Kidney epithelial cell (primary cell): ENCODE results near the gene NDUFAF5. TPM values are rescaled to one million over a fixed set of nuclear protein-coding genes. Genes with fewer than 3 reads are reported as not detected.
A peak's percentile ranks its signal among the peaks of the same experiment; 100 is the strongest.
"Not testable (repeated sequence)": the region's sequence is repeated elsewhere in the genome, so short reads cannot be mapped to it uniquely, and the experiment has no call there.

ENCODE experiments used
- DNase-seq: peaks from one replicate; pipeline ENCODE4 v3.0.0-alpha.2; 2010; ENCODE audit warnings: low read depth
- H3K27me3 ChIP-seq: 2 replicates; pipeline ENCODE4 v1.6.0; 2011; ENCODE audit warnings: low read length; ENCODE audit not compliant: control insufficient read depth, insufficient read depth
- H3K36me3 ChIP-seq: 2 replicates; pipeline ENCODE4 v1.5.1; 2011; ENCODE audit warnings: low read length; ENCODE audit not compliant: control insufficient read depth, insufficient read depth
- H3K4me3 ChIP-seq: 2 replicates; pipeline ENCODE4 v1.5.1; 2011; ENCODE audit warnings: low read depth, mild to moderate bottlenecking, control low read depth, low read length
- CTCF ChIP-seq: IDR thresholded peaks from 2 replicates; pipeline ENCODE4 v1.5.1; 2011; ENCODE audit warnings: mild to moderate bottlenecking, moderate library complexity, low read length, control low read depth, inconsistent platforms; ENCODE audit not compliant: insufficient read depth, poor library complexity, severe bottlenecking
- total RNA-seq: library from RNA; depleted of rRNA; stranded (reverse); fragments of >200 nt; gene quantifications from 2 replicates; pipeline ENCODE4 v1.2.3, GENCODE V29; 2015

The NDUFAF5 gene
- total RNA-seq, result 17.5 and 46.8 TPM in 2 replicates

- TF ChIP-seq CTCF, result no peak
- DNase-seq, result peak; percentile 88
- H3K4me3 ChIP-seq, result peak within 1 kb of the TSS; percentile 97
- H3K36me3 ChIP-seq, result peaks cover 2% of the 10 kb centered on the region
- H3K27me3 ChIP-seq, result no peaks in the 10 kb centered on the region
Measured at GRCh38 chr20:13784893-13785715, at the start of gene NDUFAF5, which contains the start of gene ESF1. Gene NDUFAF5, plus strand, starts transcription at chr20:13785028. Its CDS starts 41 bp downstream, at chr20:13785069. Gene ESF1, minus strand, starts transcription at chr20:13784919. Its CDS starts 1,779 bp downstream, at chr20:13783140.

- TF ChIP-seq CTCF, result no peak
- H3K4me3 ChIP-seq, result no peak overlapping the region
- no peak for DNase-seq
- H3K27me3 ChIP-seq, result no peaks in the 10 kb centered on the region
- H3K36me3 ChIP-seq, result peaks cover 2% of the 10 kb centered on the region
Measured at GRCh38 chr20:13735826-13736225, 49.0 kb upstream of the NDUFAF5 start.

GRCh38 chr20:13736436-13737191 lies 48.2 kb upstream of the NDUFAF5 start:
- DNase-seq, result no peak
- H3K36me3 ChIP-seq, result peaks cover 2% of the 10 kb centered on the region

GRCh38 chr20:13738187-13738586 lies 46.6 kb upstream of the NDUFAF5 start:
- H3K36me3 ChIP-seq, H3K27me3 ChIP-seq, H3K4me3 ChIP-seq, DNase-seq: not testable (repeated sequence)

More at GRCh38 chr20:13736436-13737191, 48.2 kb upstream of the NDUFAF5 start:
- no peak for TF ChIP-seq CTCF
- no peaks in the 10 kb centered on the region for H3K27me3 ChIP-seq
- H3K4me3 ChIP-seq, result no peak overlapping the region

- H3K36me3 ChIP-seq, result no peaks in the 10 kb centered on the region
- no peaks in the 10 kb centered on the region for H3K27me3 ChIP-seq
- no peak overlapping the region for H3K4me3 ChIP-seq
- no peak for DNase-seq
- TF ChIP-seq CTCF, result no peak
Measured at GRCh38 chr20:13739731-13740649, 44.8 kb upstream of the NDUFAF5 start.

- TF ChIP-seq CTCF, result no peak
- H3K36me3 ChIP-seq, result no peaks in the 10 kb centered on the region
- no peak for DNase-seq
- no peak overlapping the region for H3K4me3 ChIP-seq
- H3K27me3 ChIP-seq, result no peaks in the 10 kb centered on the region
Measured at GRCh38 chr20:13741879-13742278, 42.9 kb upstream of the NDUFAF5 start.
